HG02763 (cell line): ENCODE measurements around the gene STON2.
"Not testable (repeated sequence)": the region's sequence is repeated elsewhere in the genome, so short reads cannot be mapped to it uniquely, and the experiment has no call there.

Source experiments
- ATAC-seq: cut with Tn5 transposase; IDR thresholded peaks from one replicate; pipeline ENCODE4 v1.9.1; 2021; ENCODE audit warnings: mild to moderate bottlenecking, moderate library complexity; ENCODE audit not compliant: unreplicated experiment

The STON2 gene

DNA sequence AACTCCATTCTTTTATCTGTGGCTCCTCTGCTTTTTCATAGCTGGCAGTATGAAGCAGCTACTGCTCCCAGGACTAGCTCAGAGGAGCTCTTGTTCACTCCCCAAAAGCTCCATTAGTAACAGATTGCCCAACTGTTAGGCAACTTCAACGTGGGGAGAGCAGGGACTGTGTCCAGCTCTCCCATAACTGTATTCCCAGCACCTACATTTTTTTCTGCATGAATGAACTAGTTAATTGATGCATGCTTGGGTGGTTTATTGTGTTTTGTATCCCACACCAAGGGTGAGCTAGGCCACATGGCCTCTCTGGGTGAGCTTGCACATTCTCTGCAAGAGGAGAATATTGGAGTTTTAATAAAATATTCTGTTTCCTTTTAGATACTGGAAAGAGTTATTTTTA lies 15.2 kb downstream of the STON2 start:
- ATAC-seq = no peak

DNA sequence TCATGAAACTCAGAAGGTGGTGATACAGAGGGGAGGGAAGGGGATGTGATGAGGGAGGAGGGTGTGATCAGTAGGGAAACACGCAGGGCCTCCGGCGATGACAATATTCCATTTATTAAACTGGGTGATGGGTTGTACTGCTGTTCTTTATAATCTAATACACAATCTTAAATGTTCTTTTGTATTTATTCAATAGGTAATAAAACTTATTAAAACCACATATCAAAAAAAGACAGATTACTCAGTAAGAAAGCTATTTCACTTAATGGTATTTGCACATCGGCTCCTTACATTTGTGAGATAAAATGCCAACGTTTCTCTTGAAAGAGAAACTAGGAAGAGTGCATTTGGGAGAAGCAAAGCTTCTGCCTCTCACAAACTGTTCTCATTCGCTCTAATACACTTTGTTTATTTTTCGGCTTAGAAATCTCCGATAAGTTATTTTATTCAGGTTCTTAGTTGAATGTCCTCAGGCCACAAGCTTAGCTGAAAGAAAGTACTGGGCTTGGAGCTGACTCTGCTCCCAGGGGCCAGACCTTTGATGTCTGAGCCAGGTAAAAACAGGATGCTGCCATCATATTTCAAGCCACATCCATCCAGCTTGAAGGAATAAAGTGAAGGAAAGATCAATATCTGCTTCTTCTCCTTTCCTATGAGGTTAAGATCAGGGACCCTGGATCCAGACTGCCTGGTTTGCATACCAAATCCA lies 17.5 kb downstream of the STON2 start:
- ATAC-seq = no peak

DNA sequence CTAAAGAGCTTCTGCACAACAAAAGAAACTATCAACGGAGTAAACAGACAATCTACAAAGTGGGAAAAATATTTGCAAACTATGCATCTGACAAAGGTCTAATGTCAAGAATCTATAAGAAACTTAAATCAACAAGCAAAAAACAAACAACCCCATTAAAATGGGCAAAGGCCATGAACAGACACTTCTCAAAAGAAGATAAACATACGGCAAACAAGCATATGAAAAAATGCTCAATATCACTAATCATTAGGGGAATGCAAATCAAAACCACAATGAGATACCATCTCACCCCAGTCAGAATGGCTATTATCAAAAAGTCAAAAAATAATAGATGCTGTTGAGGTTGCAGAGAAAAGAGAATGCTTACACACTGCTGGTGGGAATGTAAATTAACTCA lies 20.1 kb downstream of the STON2 start:
- not testable (repeated sequence) for ATAC-seq

DNA sequence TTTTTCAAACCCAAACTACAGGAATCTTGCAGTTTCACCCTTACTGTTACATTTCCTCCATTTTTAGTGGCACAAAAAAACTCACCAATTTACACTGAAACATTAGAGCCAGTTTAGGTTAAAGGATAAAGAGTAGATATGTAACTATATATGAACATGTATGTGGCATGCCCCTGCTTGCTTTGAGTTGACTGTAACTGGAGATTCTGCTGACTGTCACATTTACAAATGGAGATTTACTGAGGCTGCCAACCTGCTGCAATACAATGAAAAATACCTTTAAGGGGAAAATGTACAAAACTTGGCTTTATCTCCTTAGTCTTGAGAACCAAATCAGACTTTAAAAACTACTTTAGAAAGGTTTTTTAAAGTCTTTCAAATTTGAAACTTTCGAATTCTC lies 28.3 kb downstream of the STON2 start:
- ATAC-seq = no peak

DNA sequence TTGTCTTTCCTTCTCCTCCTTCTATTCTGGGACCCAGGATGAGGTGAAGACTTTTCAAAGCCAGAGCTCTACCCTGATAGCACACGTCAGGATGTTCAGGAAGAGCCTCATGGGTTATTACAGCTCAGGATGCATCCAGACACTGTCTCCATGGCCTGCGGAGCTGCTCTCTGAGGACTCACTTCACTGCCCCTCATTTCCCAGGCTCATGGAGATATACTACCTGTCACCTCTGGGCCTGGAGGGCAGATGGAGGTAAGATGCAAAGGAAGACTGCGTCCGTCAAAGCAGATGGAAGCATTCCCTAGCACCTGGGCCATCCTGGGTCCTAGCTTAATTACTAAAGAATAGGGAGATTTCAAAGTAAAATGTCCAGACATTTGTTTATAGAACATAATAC lies 32.6 kb downstream of the STON2 start:
- ATAC-seq = no peak

DNA sequence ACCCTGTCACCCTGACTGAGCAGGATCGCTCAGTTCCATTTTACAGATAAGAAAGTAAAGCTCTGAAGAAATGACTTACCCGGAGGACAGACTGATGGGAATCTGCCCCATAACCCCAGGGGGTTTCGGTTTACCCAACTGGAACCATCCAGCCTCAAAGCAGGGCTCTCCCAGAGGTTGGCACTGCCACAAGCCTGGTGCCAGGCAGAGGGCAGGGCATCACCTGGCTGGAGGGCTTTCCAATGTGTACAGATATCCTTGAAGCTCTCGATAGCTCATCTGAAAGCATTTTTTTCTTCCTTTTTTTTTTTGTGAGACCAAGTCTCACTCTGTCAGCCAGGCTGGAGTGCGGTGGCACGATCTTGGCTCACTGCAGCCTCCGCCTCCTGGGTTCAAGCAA lies 33.2 kb downstream of the STON2 start:
- ATAC-seq = no peak

DNA sequence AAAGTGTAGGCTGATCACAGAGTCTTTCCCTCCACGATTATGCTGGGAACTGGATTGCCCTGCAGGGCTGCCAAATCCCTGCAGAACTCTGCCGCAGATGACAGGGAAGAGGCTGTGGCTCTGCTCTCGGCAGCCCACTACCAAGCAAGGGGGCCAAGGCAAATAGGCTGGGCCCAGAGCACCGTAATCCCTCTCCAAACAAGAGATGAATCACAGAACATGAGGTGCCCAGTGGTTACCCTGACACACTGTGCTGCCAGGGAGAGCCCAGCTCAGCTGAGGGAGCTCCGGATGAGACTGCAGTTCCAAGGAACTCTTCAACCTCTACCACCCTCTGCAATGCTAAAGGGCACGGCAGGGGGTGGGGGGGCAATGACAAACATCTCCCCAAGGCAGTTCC lies 33.9 kb downstream of the STON2 start:
- no peak for ATAC-seq

DNA sequence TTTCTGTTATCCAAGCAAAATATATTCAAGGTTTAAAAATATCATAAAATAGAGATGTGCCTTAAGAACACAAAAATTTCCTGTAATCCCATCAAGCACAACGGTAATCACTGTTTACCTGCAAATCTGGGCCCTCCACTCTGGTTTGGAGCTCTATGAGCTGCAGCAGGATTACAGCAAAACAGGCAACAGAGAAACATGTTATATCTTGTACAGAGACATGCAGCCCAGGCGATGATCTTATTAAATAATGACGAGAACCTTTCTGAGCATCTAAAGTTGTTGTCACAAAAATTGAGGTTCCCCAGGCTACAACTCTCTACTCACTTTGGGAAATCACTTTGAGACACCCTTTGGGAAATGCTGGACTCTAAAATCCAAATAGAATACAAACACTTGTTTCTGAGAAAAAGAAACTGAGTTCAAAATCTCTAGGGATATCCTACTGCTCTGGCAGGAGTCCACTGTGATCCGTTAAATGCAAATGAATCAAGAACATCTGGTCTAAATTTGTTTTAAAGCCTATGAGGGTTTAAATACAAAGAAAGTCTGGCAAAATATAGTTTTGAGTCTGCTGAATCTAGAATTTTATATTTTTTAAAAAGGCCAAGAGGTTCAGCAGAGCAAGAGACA lies 36.3 kb downstream of the STON2 start:
- no peak for ATAC-seq

DNA sequence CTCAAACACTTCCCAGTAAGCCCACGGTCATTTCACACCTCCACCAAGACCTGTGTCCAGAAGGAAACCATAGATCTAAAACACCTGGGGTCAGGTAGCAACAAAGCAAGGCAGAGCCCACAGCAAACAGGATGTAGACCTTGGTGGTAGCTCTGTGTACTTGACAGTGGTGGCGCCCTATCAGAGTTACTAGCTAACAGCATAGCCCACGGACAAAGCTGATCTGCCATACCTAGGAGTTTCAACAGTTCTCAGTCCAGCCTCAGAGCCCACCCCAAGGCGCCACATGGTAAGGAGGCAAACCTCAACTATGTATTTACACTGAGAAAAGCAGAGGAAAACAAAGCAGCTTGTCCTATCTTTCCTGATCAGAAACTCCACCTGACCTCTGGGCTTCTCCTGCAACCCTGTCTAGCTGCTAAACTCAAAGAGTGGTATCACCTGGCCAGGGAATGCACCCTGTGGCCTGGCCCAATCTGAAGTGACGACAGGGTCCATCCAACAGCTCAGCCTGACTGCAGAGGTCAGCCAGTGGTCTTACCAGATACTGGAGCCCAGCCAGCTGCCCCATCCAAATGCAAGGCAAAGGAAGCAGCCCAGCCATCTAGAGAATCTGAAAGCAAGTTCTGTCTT lies 46.3 kb downstream of the STON2 start:
- ATAC-seq = no peak

DNA sequence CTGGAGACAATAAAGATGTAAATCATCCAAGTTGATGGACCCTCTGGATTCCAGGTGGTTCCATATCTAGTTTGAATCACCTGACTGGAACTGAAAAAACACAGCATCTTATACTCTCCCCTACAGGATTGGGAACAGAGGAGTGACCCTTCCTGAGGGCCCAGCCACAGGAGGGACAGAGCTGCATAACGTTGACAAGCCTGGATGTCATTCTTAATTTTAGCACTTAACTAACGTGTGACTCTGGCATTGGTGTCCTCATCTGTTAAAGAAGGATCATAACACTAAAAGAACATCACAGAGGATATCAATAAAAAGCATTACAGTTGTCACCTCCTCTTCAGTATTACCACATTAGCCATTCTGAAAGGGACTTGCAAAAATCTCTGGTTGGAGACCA lies 47.7 kb downstream of the STON2 start:
- ATAC-seq = no peak

DNA sequence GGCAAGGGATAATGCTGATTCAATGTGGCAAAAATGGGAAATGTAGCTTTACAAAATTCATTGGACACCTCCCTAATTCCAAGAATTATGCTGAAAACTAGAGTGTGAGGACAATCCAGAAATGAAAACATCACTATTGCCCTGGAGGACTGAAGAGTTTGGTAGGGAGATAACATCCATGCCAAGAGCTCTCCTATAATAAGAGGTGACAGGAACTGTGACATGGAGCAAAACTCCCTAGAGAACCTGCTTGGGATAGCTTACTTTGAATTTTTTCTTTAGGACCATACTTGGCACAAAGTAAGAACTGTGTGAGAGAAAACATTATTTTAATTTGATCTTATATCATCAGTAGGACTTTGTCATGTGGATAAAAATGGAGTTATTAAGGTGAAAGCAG lies 48.9 kb downstream of the STON2 start:
- ATAC-seq = no peak

DNA sequence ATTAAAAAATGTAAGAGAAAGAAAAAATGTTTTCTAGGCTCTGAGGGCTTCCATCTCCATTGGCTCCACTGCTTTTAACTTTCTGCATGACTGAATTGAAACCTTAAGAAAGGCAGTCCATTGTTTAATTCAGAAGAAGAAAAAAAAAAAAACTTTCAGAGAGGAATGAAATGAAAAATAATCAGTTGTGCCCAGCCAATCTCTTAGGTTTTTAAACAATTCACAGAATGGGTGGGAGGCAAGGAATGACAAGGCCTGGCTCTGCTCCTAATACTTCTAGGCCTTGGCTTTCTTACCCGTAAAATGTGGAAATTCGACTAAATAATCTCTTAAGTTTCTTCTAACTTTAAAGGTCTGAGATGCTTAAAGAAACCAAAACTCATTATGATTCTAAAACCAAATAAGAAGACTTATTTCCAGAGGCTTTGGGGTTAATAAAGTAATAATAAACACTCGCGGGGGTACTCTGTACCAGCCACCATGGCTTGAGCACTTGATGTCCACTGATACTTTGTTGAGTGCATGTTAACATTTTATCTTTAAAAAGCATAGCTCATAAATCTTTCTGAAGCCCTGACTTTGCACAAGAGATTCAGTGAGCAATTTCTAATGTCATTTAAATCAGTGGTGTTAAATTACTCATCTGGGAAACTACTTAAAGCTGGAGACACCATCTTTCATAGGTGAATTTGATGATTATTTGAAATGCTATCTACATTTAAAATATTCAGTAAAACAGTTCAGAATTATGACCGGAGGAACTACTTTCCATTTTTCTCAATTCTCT lies 49.6 kb downstream of the STON2 start:
- no peak for ATAC-seq

DNA sequence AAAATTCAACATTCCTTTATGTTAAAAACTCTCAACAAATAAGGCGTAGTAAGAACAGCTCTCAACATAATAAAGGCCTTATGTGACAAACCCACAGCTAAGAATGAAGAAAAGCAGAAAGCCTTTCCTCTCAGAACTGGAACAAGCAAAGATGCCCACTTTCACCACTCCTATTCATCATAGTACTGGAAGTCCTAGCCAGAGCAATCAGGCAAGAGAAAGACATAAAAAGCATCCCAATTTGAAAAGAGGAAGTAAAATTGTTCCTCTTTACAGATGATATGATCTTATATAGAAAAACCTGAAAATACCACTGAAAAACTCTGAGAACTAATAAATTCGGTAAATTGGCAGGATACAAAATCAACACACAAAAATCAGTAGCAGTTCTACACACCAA lies 52.1 kb downstream of the STON2 start:
- ATAC-seq = no peak

DNA sequence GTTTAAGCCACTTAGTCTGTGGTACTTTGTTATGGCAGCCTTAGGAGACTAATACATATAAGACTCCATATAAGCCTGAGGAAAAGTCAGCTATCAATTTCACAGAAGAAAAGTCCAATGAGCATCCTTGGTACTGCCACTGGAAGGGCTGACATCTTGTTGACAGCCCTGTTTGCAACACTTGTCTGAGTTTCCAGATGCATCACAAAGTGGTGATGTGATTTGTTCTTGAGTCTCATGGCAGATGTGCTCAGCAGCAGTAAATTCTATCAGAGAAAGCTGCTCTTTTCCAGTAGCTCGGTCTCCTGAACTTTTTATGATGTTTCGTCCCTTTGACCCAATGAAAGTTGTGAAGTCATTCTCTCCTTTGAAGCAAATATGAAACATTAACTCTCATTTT lies 54.3 kb downstream of the STON2 start:
- ATAC-seq = no peak

DNA sequence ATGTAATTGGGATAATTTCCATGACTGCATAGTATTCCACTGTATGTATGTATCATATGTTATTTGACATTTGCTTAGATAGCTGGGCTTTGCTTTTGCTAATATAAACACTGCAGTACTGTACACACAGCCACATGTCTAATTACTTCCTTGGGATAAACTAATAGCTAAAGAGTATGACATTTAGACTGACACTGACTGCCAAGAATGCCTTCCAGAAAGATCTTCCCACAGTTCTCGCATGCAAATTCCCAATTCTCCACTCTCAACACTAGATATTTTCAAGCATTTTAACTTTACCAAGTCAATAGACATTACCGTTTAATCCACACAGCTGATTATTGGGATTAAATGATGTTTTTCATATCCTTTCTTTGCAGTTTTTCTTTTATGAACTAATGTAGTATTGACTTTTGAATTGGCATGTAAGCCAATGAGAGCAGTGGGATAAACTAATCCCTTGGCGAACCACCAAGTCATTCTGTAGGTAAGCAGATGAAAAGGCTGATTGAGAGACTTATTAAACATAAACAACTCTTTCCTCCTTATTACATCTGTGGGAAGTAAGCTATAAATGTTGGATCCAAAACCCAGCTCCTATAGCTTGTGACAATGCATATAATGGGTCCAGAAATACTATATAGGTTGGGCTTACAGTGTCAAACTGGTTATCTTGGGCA lies 55.5 kb downstream of the STON2 start:
- ATAC-seq = no peak

DNA sequence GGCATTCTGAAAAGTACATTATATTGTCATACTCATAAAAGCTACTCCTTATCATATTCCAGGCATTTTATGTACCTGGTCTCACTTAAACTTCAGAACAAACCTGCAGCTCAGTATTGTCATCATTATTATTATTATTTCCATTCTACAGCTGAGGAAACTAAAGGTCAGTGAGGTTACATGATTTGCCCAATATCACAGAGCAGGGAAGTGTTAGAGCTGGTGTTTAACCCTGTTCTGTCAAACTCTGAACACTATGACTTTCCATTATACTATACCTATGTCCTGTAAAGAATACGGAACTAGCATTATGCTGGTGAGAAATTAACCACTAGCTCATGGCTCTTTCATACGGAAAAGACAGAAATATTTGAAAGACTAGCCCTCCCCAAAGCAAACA lies 56.4 kb downstream of the STON2 start:
- no peak for ATAC-seq

DNA sequence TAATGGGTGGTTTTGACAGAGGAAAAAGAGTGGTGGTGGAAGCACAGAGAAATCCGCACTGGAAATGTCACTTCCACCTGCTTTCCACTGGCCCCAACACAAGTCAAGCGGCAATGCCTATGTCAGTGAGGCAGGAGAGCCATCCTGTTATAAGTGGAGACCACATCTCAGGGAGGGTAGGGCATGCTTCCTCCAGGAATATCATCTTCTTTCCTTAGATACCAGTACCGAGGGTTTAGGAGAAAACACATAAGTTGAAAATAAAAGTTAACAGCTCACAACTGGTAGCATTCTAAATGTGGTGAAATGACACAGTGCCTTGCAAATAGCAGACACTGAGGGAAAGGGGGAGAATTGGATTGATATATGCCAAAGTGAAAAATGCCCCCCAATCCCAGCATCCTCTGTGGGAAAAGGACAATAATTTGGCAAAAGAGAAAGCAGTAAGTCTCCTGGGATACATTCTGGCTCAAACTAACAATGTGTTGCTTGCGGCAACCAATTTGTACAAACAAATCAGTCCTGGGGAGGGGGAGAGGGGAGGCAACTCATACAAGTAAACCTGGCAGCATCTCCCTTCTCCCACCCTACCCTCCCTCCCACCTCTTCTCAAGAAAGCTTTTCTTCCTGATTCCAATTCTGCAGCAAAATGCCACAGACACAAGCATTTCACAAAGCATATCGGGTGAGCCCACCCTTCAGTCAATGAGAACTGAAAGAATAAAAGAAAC lies 57.1 kb downstream of the STON2 start:
- no peak for ATAC-seq

DNA sequence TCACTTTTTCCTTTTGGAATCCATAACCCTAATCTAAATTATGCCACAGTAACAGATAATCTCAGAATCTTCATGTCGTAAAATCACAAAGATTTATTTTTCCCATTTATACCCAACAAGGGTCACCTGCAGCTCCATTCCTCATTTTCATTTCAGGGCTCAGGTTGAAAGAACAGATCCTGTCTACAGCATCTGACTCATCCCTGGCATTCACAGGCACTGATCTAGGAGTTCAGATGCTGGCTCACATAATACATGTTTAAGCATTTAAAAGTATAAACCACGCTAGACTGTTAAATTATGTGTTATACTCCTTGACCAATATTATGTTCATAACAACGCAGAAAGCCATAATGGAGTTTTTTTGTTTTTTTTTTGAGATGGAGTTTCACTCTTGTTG lies 58.3 kb downstream of the STON2 start:
- no peak for ATAC-seq

DNA sequence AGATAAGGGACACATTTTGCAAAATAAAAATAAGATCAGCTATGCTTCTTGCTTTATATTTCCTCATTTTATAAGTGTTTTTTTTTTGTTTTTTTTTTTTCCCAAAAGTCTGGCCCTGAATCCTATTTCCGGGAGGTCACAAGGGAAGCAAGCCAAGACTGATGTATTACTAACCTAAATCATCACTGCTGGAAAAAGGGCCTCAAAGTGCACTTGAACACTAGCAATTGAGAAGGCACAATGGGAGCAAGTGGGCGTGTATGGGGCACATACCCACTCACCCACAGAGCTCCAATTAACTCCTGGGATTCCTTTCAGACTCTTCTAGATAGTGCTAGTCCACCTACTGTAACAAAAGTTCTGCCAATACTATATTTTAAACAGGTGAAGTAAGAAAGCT lies 58.8 kb downstream of the STON2 start:
- ATAC-seq = no peak

DNA sequence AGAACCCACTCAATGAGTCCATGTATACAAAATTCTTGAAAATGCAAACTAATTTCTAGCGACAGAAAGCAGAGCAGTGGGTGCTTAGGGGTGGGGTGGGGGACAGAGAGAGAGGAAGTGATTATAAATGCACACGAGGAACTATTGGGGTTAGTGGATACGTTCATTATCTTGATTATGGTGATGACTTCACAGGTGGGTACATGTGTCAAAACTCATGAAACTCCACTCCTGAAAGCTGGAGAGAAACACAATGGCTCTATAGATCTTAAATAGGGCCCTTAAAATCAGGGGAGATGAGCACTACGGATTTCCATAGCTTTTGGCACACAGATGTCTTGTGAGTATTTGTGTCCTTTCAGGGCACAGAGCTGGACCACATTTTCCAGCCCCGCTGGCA lies 59.9 kb downstream of the STON2 start:
- no peak for ATAC-seq

DNA sequence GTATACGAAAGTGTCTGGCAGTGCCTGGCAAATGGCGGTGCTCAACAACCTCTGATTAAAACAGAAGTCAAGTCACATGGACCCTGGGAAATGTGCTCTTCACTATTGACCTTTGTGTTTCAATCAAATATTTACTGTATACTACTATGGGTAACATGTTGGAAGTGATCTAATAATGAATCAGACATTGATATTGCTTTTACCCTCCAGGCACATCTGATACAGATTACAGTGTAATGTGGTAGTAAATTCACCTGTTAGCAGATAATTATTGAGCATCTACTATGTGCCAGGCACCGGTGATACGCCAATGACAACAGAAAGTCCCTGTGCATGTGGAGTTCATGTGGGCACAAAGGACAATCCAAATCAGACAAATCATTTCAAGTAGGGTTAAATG lies 63.1 kb downstream of the STON2 start:
- no peak for ATAC-seq
